Coronary artery (tissue), 2 donors: ENCODE measurements around the gene ALDH1A1.

ENCODE experiments used
- DNase-seq: peaks from one replicate; pipeline ENCODE4 v3.0.0-alpha.2; 2017; ENCODE audit warnings: low spot score
- H3K27ac ChIP-seq, 2 donors: fragments of 200-600 bp; sonication (generic); one replicate each; pipeline ENCODE4 v1.5.1; 2016 to 2019
- H3K4me3 ChIP-seq: fragments of 200-600 bp; sonication (generic); 2 replicates; pipeline ENCODE4 v1.5.1; 2016; ENCODE audit warnings: mild to moderate bottlenecking, moderate library complexity
- CTCF ChIP-seq: fragments of 200-600 bp; sonication (generic); IDR thresholded peaks from one replicate; pipeline ENCODE4 v1.5.1; 2019; ENCODE audit warnings: antibody characterized with exemption

ALDH1A1 gene

GRCh38 chr9:72980183-72980582 lies 27.3 kb upstream of the ALDH1A1 start:
- H3K27ac ChIP-seq = no peak overlapping the region
- no peak overlapping the region for H3K4me3 ChIP-seq
- no peak for DNase-seq
- TF ChIP-seq CTCF = no peak

GRCh38 chr9:72979405-72980100 lies 26.7 kb upstream of the ALDH1A1 start:
- no peak overlapping the region for H3K4me3 ChIP-seq
- no peak for TF ChIP-seq CTCF

GRCh38 chr9:72978744-72979143 lies 25.9 kb upstream of the ALDH1A1 start:
- TF ChIP-seq CTCF = no peak
- Histone ChIP-seq H3K4me3 (no peak overlapping the region), H3K27ac (no peak overlapping the region)
- DNase-seq = no peak

More at GRCh38 chr9:72979405-72980100, 26.7 kb upstream of the ALDH1A1 start:
- no peak overlapping the region for H3K27ac ChIP-seq
- no peak for DNase-seq

GRCh38 chr9:72977670-72978069 lies 24.8 kb upstream of the ALDH1A1 start:
- DNase-seq = no peak

GRCh38 chr9:72974501-72974900 lies 21.6 kb upstream of the ALDH1A1 start:
- H3K27ac ChIP-seq = no peak overlapping the region
- TF ChIP-seq CTCF = no peak
- H3K4me3 ChIP-seq = no peak overlapping the region
- DNase-seq = no peak

More at GRCh38 chr9:72977670-72978069, 24.8 kb upstream of the ALDH1A1 start:
- H3K27ac ChIP-seq = no peak overlapping the region
- no peak overlapping the region for H3K4me3 ChIP-seq
- no peak for TF ChIP-seq CTCF

- Histone ChIP-seq H3K4me3 (no peak overlapping the region), H3K27ac (no peak overlapping the region)
- no peak for DNase-seq
- TF ChIP-seq CTCF = no peak
Measured at GRCh38 chr9:72972636-72973035, 19.8 kb upstream of the ALDH1A1 start.

GRCh38 chr9:72971411-72971810 lies 18.6 kb upstream of the ALDH1A1 start:
- Histone ChIP-seq H3K27ac (no peak overlapping the region), H3K4me3 (no peak overlapping the region)
- TF ChIP-seq CTCF = no peak
- DNase-seq = no peak
